ENCODE measurements around the gene FADD.

GRCh38 chr11:70207531-70208131, 4.5 kb downstream of the FADD start:
- TF ChIP-seq, protein P1, sequence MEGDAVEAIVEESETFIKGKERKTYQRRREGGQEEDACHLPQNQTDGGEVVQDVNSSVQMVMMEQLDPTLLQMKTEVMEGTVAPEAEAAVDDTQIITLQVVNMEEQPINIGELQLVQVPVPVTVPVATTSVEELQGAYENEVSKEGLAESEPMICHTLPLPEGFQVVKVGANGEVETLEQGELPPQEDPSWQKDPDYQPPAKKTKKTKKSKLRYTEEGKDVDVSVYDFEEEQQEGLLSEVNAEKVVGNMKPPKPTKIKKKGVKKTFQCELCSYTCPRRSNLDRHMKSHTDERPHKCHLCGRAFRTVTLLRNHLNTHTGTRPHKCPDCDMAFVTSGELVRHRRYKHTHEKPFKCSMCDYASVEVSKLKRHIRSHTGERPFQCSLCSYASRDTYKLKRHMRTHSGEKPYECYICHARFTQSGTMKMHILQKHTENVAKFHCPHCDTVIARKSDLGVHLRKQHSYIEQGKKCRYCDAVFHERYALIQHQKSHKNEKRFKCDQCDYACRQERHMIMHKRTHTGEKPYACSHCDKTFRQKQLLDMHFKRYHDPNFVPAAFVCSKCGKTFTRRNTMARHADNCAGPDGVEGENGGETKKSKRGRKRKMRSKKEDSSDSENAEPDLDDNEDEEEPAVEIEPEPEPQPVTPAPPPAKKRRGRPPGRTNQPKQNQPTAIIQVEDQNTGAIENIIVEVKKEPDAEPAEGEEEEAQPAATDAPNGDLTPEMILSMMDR (IDR thresholded peaks at IDR 0.05), result no peak
- TF ChIP-seq POLR2A (IDR thresholded peaks at IDR 0.05), result no peak

All from lower leg skin (tissue), 3 donors.